HG03520 (cell line): ENCODE measurements around the gene B2M.

Source experiments
- ATAC-seq: cut with Tn5 transposase; IDR thresholded peaks from one replicate; pipeline ENCODE4 v1.9.1; 2021; ENCODE audit warnings: mild to moderate bottlenecking, moderate library complexity; ENCODE audit not compliant: unreplicated experiment

B2M gene

GRCh38 chr15:44765036-44765435 is 53.7 kb downstream of the B2M start:
- no peak for ATAC-seq
